ENCODE data around the gene E2F3. TPM values are rescaled to one million over a fixed set of nuclear protein-coding genes. Genes with fewer than 3 reads are reported as not detected.

The E2F3 gene
- total RNA-seq, 1 donor from 2014 or later, result 6.2 TPM

GRCh38 chr6:20529086-20529448 is 127.4 kb downstream of the E2F3 start:
- peak; percentile 59 for DNase-seq (ENCODE audit: low read depth)

- no peak for DNase-seq (ENCODE audit: low read depth)
Measured at GRCh38 chr6:20532881-20533280, 131.2 kb downstream of the E2F3 start.

GRCh38 chr6:20533746-20534294 is 132.1 kb downstream of the E2F3 start:
- DNase-seq (ENCODE audit: low read depth), result no peak

GRCh38 chr6:20534295-20535262 is 132.9 kb downstream of the E2F3 start, which contains the start of gene CDKAL1:
Gene CDKAL1, plus strand, starts transcription at chr6:20534457. Its CDS starts 11,894 bp downstream, at chr6:20546351.
- DNase-seq (ENCODE audit: low read depth), result peak; percentile 94

- DNase-seq (ENCODE audit: low read depth), result no peak
Measured at GRCh38 chr6:20538131-20538662, 136.5 kb downstream of the E2F3 start.

- DNase-seq (ENCODE audit: low read depth), result no peak
Measured at GRCh38 chr6:20538907-20539306, 137.2 kb downstream of the E2F3 start.

- DNase-seq (ENCODE audit: low read depth), result no peak
Measured at GRCh38 chr6:20539387-20539786, 137.7 kb downstream of the E2F3 start.

- peak; percentile 81 for DNase-seq (ENCODE audit: low read depth)
Measured at GRCh38 chr6:20540683-20541082, 139.0 kb downstream of the E2F3 start.

- DNase-seq (ENCODE audit: low read depth), result no peak
Measured at GRCh38 chr6:20541382-20541781, 139.7 kb downstream of the E2F3 start.

GRCh38 chr6:20542927-20543602 is 141.4 kb downstream of the E2F3 start:
- DNase-seq (ENCODE audit: low read depth), result no peak

Other genes with a start within 250 kb of the E2F3 start
- gene MBOAT1, start 189.4 kb upstream of the E2F3 start, total RNA-seq, result 0.16 TPM in 1 of 2 replicates, not detected in the other
- 11.8 and 17.5 TPM in 2 replicates for gene CDKAL1, start 132.6 kb downstream of the E2F3 start, total RNA-seq